ENCODE measurements around the gene FLVCR2.

Gene FLVCR2

DNA sequence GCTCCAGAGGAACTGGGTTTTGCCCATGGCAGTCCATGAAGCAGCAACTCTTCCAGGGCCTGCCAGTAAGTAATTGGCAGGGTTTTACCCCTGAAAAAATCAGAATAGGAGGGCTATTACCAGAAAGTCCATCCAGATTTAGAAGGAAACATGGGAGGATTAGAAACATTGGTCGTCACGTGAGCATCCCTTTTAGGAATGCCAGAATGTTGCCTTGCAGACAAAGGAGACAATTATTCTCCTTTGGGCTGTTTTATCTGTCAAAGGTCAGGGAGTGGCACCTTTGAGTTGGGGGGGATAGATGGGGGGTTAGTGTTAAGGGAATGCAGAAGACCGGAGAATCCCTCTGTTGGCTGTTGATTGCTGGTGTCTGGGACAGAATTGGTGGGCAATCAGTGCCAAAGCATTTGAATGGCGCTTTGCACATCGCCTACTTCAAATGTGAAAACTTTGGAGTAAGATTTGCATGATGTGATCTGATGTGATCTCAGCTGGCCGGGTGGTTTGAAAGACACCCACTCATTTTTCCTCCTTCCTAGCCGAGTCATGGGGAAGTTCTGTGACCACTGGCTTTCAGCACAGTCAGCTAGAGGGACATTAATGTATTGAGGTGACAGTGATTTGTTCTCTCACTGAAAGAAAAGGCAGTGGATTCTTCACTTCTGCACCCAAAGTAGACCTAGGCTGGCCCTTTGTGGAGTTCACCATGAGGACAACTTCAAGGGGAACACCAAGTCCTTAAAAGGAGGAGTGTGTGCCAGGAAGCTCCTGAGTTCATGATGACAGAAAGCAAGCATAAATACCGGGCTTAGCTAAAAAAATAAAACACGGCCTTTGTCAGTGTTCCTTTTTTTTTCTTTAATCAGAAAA, 31.4 kb downstream of the FLVCR2 start:
- no peak overlapping the region for H3K4me3 ChIP-seq (ENCODE audit: control insufficient read depth in 1 of 7, extremely low read depth in 1 of 7, insufficient read depth in 4 of 7, low read depth in 2 of 7, low read length in 6 of 7)
- H3K36me3 ChIP-seq (ENCODE audit: control insufficient read depth in 4 of 4, insufficient read depth in 4 of 4, low read length in 3 of 4) = no peaks in the 10 kb centered on the region
- POLR2A ChIA-PET = interaction anchor here (0.5 to 0.6 kb wide), 2 partner anchors 293 to 742 kb away, joined by 3 to 4 read pairs; no protein-coding TSS in a partner anchor
- CTCF ChIA-PET = interaction anchor here (0.7 to 1.3 kb wide), 2 partner anchors 32 to 45 kb away, joined by 3 to 4 read pairs; partner anchors contain the start of gene FLVCR2
- peaks cover 0 to 14% (median 0%) of the 10 kb centered on the region in 5 experiments for H3K9me3 ChIP-seq (ENCODE audit: control extremely low read depth in 1 of 5, control insufficient read depth in 4 of 5, insufficient read depth in 2 of 5, low read depth in 1 of 5, low read length in 4 of 5)
- WGBS (ENCODE audit: insufficient coverage) = 97% methylated on average over 5 of the region's 9 CpGs
- H3K4me1 ChIP-seq (ENCODE audit: control extremely low read depth in 1 of 4, control insufficient read depth in 4 of 4, insufficient read depth in 4 of 4, low read length in 3 of 4) = peaks cover 0 to 12% (median under 1%) of the 10 kb centered on the region in 4 experiments
- H3K27ac ChIP-seq (ENCODE audit: insufficient read depth in 1 of 2, low read depth in 1 of 2, low read length in 2 of 2, poor library complexity in 1 of 2, severe bottlenecking in 2 of 2) = no peak overlapping the region
- DNase-seq = peak in 2 of 3 donors; percentile 14 to 16
- no peaks in the 10 kb centered on the region for H3K27me3 ChIP-seq (replicated peaks in 2 of 5; ENCODE audit: control insufficient read depth in 4 of 5, insufficient read depth in 5 of 5, low read length in 4 of 5)

DNA sequence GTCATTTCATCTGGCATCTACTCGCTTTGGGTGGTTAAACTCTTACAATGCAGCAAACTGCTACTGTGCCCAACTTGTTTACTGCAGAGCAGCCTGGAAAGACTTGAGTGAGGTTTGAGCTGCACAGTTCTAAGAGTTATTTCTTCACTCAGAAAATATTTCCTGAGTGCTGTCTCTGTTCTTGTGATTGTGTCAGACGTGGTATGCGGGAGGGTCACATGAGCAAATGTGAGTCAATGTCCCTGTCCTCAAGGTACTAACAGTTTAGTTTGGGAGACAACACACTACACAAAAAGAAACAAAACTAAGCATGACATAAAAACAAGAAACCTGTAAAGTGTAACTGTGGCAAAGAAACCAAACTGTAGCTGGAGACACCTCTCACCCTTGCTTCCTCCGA, 32.4 kb downstream of the FLVCR2 start:
- DNase-seq = no peak
- WGBS (ENCODE audit: insufficient coverage) = 100% methylated on average over 1 of the region's 4 CpGs
- Histone ChIP-seq H3K4me3 (ENCODE audit: control insufficient read depth in 1 of 7, extremely low read depth in 1 of 7, insufficient read depth in 4 of 7, low read depth in 2 of 7, low read length in 6 of 7) (no peak overlapping the region), H3K4me1 (ENCODE audit: control extremely low read depth in 1 of 4, control insufficient read depth in 4 of 4, insufficient read depth in 4 of 4, low read length in 3 of 4) (peaks cover 0 to 11% (median 2%) of the 10 kb centered on the region in 4 experiments), H3K27me3 (replicated peaks in 2 of 5; ENCODE audit: control insufficient read depth in 4 of 5, insufficient read depth in 5 of 5, low read length in 4 of 5) (no peaks in the 10 kb centered on the region), H3K36me3 (ENCODE audit: control insufficient read depth in 4 of 4, insufficient read depth in 4 of 4, low read length in 3 of 4) (no peaks in the 10 kb centered on the region), H3K9me3 (ENCODE audit: control extremely low read depth in 1 of 5, control insufficient read depth in 4 of 5, insufficient read depth in 2 of 5, low read depth in 1 of 5, low read length in 4 of 5) (peaks cover 0 to 14% (median 0%) of the 10 kb centered on the region in 5 experiments), H3K27ac (ENCODE audit: insufficient read depth in 1 of 2, low read depth in 1 of 2, low read length in 2 of 2, poor library complexity in 1 of 2, severe bottlenecking in 2 of 2) (no peak overlapping the region)
- ChIA-PET CTCF (interaction anchor here (0.7 to 2.7 kb wide), 2 partner anchors 33 to 44 kb away, joined by 3 to 8 read pairs; no protein-coding TSS in a partner anchor), POLR2A (no interaction called here)

DNA sequence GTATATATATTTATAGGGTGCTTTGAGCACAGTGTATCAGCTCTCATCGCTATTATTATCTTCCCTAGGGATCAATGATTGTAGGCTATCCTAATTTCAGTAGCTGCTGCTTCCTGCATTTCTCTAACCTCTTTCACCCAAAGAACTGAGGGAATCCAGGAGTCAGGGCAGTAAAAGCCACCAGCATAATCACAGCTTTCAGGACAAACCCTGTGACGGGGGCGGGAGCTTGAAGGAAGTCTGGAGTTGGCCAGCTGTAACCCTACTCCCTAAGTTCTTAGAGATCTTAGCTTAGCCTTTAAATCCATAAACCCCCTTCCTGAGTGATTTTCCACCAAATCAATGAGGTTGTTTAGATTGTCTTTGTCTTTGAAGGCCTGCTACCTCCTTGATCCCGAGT, 33.7 kb downstream of the FLVCR2 start:
- WGBS (ENCODE audit: insufficient coverage) = 92% methylated on average over 1 of the region's 4 CpGs

DNA sequence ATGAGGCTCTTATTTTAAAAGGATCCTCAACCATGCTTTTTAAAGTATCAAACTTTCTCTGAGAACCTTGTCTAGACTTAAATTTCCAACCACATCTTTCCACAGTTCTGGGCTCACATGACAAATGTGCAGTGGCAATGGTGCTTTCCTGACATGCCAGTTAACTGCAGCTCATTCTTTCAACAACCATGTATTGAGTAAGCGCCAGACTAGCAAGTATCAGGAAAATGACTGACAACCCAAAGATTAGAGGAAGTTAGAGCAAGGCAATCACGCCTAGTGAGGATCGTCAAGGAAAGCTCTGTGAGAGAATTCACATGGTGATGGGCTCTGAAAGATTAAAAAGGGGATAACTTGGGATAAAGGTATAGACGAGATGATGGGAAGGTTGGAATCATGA, 35.8 kb downstream of the FLVCR2 start:
- peaks cover 0 to 3% (median 0%) of the 10 kb centered on the region in 5 experiments for H3K9me3 ChIP-seq (ENCODE audit: control extremely low read depth in 1 of 5, control insufficient read depth in 4 of 5, insufficient read depth in 2 of 5, low read depth in 1 of 5, low read length in 4 of 5)
- no peaks in the 10 kb centered on the region for H3K36me3 ChIP-seq (ENCODE audit: control insufficient read depth in 4 of 4, insufficient read depth in 4 of 4, low read length in 3 of 4)
- ChIA-PET CTCF (interaction anchor here (0.9 to 1.1 kb wide), 3 partner anchors 13 to 20 kb away, joined by 3 to 4 read pairs (median 3); no protein-coding TSS in a partner anchor), POLR2A (no interaction called here)
- peaks cover 0 to 9% (median 2%) of the 10 kb centered on the region in 4 experiments for H3K4me1 ChIP-seq (ENCODE audit: control extremely low read depth in 1 of 4, control insufficient read depth in 4 of 4, insufficient read depth in 4 of 4, low read length in 3 of 4)
- no peak overlapping the region for H3K4me3 ChIP-seq (ENCODE audit: control insufficient read depth in 1 of 7, extremely low read depth in 1 of 7, insufficient read depth in 4 of 7, low read depth in 2 of 7, low read length in 6 of 7)
- 75% methylated on average over 4 of the region's 4 CpGs for WGBS (ENCODE audit: insufficient coverage)
- no peak overlapping the region for H3K27ac ChIP-seq (ENCODE audit: insufficient read depth in 1 of 2, low read depth in 1 of 2, low read length in 2 of 2, poor library complexity in 1 of 2, severe bottlenecking in 2 of 2)
- no peaks in the 10 kb centered on the region for H3K27me3 ChIP-seq (replicated peaks in 2 of 5; ENCODE audit: control insufficient read depth in 4 of 5, insufficient read depth in 5 of 5, low read length in 4 of 5)
- peak in 1 of 3 donors; percentile 8 for DNase-seq

More for the DNA sequence above, 33.7 kb downstream of the FLVCR2 start:
- Histone ChIP-seq H3K36me3 (ENCODE audit: control insufficient read depth in 4 of 4, insufficient read depth in 4 of 4, low read length in 3 of 4) (no peaks in the 10 kb centered on the region), H3K27ac (ENCODE audit: insufficient read depth in 1 of 2, low read depth in 1 of 2, low read length in 2 of 2, poor library complexity in 1 of 2, severe bottlenecking in 2 of 2) (no peak overlapping the region), H3K4me1 (ENCODE audit: control extremely low read depth in 1 of 4, control insufficient read depth in 4 of 4, insufficient read depth in 4 of 4, low read length in 3 of 4) (peaks cover 0 to 9% (median 2%) of the 10 kb centered on the region in 4 experiments), H3K27me3 (replicated peaks in 2 of 5; ENCODE audit: control insufficient read depth in 4 of 5, insufficient read depth in 5 of 5, low read length in 4 of 5) (no peaks in the 10 kb centered on the region), H3K4me3 (ENCODE audit: control insufficient read depth in 1 of 7, extremely low read depth in 1 of 7, insufficient read depth in 4 of 7, low read depth in 2 of 7, low read length in 6 of 7) (no peak overlapping the region), H3K9me3 (ENCODE audit: control extremely low read depth in 1 of 5, control insufficient read depth in 4 of 5, insufficient read depth in 2 of 5, low read depth in 1 of 5, low read length in 4 of 5) (peaks cover 0 to 9% (median 0%) of the 10 kb centered on the region in 5 experiments)
- DNase-seq = no peak
- ChIA-PET POLR2A (no interaction called here), CTCF (interaction anchor here (2.7 kb wide), 1 partner anchor 35 kb away, joined by 8 read pairs; no protein-coding TSS in a partner anchor)

DNA sequence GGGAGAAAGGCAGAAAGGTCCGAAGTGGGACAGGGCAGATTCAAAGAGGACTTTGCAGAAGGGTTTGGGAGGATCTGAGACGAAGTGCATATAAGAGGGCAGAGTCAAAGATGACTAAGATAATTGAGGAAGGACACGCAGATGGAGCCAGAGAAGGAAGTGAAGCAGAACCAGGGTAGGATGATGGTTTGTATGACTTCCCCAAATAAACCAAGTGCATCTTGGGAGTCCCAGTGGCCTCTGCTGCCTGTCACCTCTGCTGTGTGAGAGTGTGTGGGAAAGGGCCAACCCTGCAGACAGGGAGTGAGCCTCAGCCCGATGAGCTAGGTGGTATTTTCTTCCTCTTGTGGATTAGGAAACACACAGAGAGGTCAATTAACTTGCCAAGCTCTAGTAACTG, 36.8 kb downstream of the FLVCR2 start:
- Histone ChIP-seq H3K27me3 (replicated peaks in 2 of 5; ENCODE audit: control insufficient read depth in 4 of 5, insufficient read depth in 5 of 5, low read length in 4 of 5) (no peaks in the 10 kb centered on the region), H3K4me3 (ENCODE audit: control insufficient read depth in 1 of 7, extremely low read depth in 1 of 7, insufficient read depth in 4 of 7, low read depth in 2 of 7, low read length in 6 of 7) (no peak overlapping the region), H3K9me3 (ENCODE audit: control extremely low read depth in 1 of 5, control insufficient read depth in 4 of 5, insufficient read depth in 2 of 5, low read depth in 1 of 5, low read length in 4 of 5) (peaks cover 0 to 3% (median 0%) of the 10 kb centered on the region in 5 experiments), H3K27ac (ENCODE audit: insufficient read depth in 1 of 2, low read depth in 1 of 2, low read length in 2 of 2, poor library complexity in 1 of 2, severe bottlenecking in 2 of 2) (no peak overlapping the region), H3K4me1 (ENCODE audit: control extremely low read depth in 1 of 4, control insufficient read depth in 4 of 4, insufficient read depth in 4 of 4, low read length in 3 of 4) (peaks cover 0 to 9% (median 2%) of the 10 kb centered on the region in 4 experiments), H3K36me3 (ENCODE audit: control insufficient read depth in 4 of 4, insufficient read depth in 4 of 4, low read length in 3 of 4) (no peaks in the 10 kb centered on the region)
- POLR2A ChIA-PET = no interaction called here
- CTCF ChIA-PET = interaction anchor here (3.4 kb wide), 1 partner anchor 38 kb away, joined by 9 read pairs; no protein-coding TSS in a partner anchor
- 31% methylated on average over 4 of the region's 4 CpGs for WGBS (ENCODE audit: insufficient coverage)
- DNase-seq = peak; percentile 22 to 86 (median 80)

DNA sequence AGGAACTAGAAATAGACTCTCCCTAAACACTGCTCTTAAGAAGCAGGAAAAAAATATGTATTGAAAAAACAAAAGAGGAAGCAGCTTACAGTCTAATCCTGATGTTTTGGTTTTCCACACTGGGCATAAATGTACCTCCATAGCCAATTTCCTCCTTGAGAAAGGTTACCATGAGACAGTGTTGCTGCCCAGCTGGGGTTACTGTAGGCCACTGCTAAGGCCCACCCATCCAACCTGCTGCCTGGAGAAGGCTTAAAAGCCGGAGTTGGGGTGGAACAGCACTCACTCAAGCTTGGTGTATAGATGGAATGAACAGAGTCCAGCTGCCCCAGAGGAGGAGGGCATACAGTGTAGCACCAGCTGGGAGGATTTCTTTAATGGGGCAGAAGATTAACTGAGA, 41.1 kb downstream of the FLVCR2 start:
- DNase-seq = no peak
- no peaks in the 10 kb centered on the region for H3K9me3 ChIP-seq (ENCODE audit: control extremely low read depth in 1 of 5, control insufficient read depth in 4 of 5, insufficient read depth in 2 of 5, low read depth in 1 of 5, low read length in 4 of 5)
- H3K4me3 ChIP-seq (ENCODE audit: control insufficient read depth in 1 of 7, extremely low read depth in 1 of 7, insufficient read depth in 4 of 7, low read depth in 2 of 7, low read length in 6 of 7) = no peak overlapping the region
- ChIA-PET POLR2A (no interaction called here), CTCF (interaction anchor here (0.6 to 4.3 kb wide), 3 partner anchors 14 to 748 kb away, joined by 3 to 16 read pairs (median 4); no protein-coding TSS in a partner anchor)
- H3K4me1 ChIP-seq (ENCODE audit: control extremely low read depth in 1 of 4, control insufficient read depth in 4 of 4, insufficient read depth in 4 of 4, low read length in 3 of 4) = peaks cover 0 to 9% (median 2%) of the 10 kb centered on the region in 4 experiments
- H3K36me3 ChIP-seq (ENCODE audit: control insufficient read depth in 4 of 4, insufficient read depth in 4 of 4, low read length in 3 of 4) = no peaks in the 10 kb centered on the region
- H3K27ac ChIP-seq (ENCODE audit: insufficient read depth in 1 of 2, low read depth in 1 of 2, low read length in 2 of 2, poor library complexity in 1 of 2, severe bottlenecking in 2 of 2) = no peak overlapping the region
- no peaks in the 10 kb centered on the region for H3K27me3 ChIP-seq (replicated peaks in 2 of 5; ENCODE audit: control insufficient read depth in 4 of 5, insufficient read depth in 5 of 5, low read length in 4 of 5)
- 100% methylated on average over 1 of the region's 1 CpG for WGBS (ENCODE audit: insufficient coverage)

DNA sequence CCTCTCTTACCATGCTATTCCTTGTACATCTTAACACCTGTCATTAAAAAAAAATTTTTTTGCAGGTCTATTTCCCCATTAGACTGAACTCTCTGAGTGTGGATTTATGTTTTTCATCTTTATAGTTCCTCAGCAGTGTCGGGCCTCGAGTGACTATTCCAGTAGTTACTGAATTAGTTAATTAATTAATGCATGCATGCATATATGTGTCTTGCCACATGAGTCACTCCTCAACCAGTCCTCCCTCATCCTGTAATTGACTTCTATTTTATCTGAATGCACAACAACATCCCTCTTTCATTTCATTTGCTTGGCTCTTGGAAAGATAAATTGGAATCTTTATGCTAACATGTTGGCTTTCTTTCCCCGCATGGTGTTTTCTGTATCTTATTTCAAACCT, 46.6 kb downstream of the FLVCR2 start:
- Histone ChIP-seq H3K4me1 (ENCODE audit: control extremely low read depth in 1 of 4, control insufficient read depth in 4 of 4, insufficient read depth in 4 of 4, low read length in 3 of 4) (no peaks in the 10 kb centered on the region), H3K9me3 (ENCODE audit: control extremely low read depth in 1 of 5, control insufficient read depth in 4 of 5, insufficient read depth in 2 of 5, low read depth in 1 of 5, low read length in 4 of 5) (no peaks in the 10 kb centered on the region), H3K36me3 (ENCODE audit: control insufficient read depth in 4 of 4, insufficient read depth in 4 of 4, low read length in 3 of 4) (no peaks in the 10 kb centered on the region), H3K27ac (ENCODE audit: insufficient read depth in 1 of 2, low read depth in 1 of 2, low read length in 2 of 2, poor library complexity in 1 of 2, severe bottlenecking in 2 of 2) (no peak overlapping the region), H3K4me3 (ENCODE audit: control insufficient read depth in 1 of 7, extremely low read depth in 1 of 7, insufficient read depth in 4 of 7, low read depth in 2 of 7, low read length in 6 of 7) (no peak overlapping the region), H3K27me3 (replicated peaks in 2 of 5; ENCODE audit: control insufficient read depth in 4 of 5, insufficient read depth in 5 of 5, low read length in 4 of 5) (no peaks in the 10 kb centered on the region)
- CTCF ChIA-PET = no interaction called here
- no peak for DNase-seq
- POLR2A ChIA-PET = no interaction called here
- 70% methylated on average over 2 of the region's 3 CpGs for WGBS (ENCODE audit: insufficient coverage)
